BLaER1 (cell line): Measurements from ENCODE around the gene SANBR.

Experiments
- H3K27ac ChIP-seq: shearing (Covaris generic); formaldehyde crosslinking; 2 replicates; pipeline ENCODE4 v1.8.1; 2022
- H3K27me3 ChIP-seq: shearing (Covaris generic); formaldehyde crosslinking; 2 replicates; pipeline ENCODE4 v1.8.1; 2022
- H3K36me3 ChIP-seq: shearing (Covaris generic); formaldehyde crosslinking; 2 replicates; pipeline ENCODE4 v1.8.1; 2022
- H3K4me1 ChIP-seq: shearing (Covaris generic); formaldehyde crosslinking; 2 replicates; pipeline ENCODE4 v1.8.1; 2022
- H3K4me2 ChIP-seq: shearing (Covaris generic); formaldehyde crosslinking; 2 replicates; pipeline ENCODE4 v1.8.1; 2022
- H3K4me3 ChIP-seq: shearing (Covaris generic); formaldehyde crosslinking; 2 replicates; pipeline ENCODE4 v1.8.1; 2022
- H3K9ac ChIP-seq: shearing (Covaris generic); formaldehyde crosslinking; 2 replicates; pipeline ENCODE4 v1.8.1; 2022
- H3K9me3 ChIP-seq: shearing (Covaris generic); formaldehyde crosslinking; 2 replicates; pipeline ENCODE4 v1.8.1; 2022
- H4K20me1 ChIP-seq: shearing (Covaris generic); formaldehyde crosslinking; 2 replicates; pipeline ENCODE4 v1.8.1; 2022
- Cebpa-rat ChIP-seq: shearing (Covaris generic); IDR thresholded peaks from 2 replicates; pipeline ENCODE4 v1.8.1; 2022

Gene SANBR

DNA sequence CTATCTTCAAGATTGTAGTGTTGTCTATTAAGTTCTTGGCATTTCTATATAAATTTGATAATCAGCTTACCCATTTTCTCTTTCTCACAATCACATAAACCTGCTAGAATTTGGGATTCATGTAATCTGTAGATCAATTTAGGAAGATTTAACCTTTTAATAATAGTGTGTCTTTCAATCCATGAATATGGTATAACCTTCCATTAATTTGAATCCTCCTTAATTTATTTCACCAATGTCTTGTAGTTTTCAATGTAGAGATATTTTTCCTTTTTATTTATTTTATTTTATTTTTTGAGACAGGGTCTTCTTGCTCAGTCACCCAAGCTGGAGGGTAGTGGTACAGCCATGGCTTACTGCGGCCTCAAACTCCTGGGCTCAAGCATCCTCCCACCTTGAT is 20.2 kb downstream of the SANBR start:
- Histone ChIP-seq H3K9ac (no peak overlapping the region), H3K4me2 (no peak overlapping the region), H4K20me1 (no peaks in the 10 kb centered on the region), H3K4me3 (no peak overlapping the region), H3K27me3 (no peaks in the 10 kb centered on the region), H3K9me3 (no peaks in the 10 kb centered on the region), H3K36me3 (peaks cover 36% of the 10 kb centered on the region), H3K4me1 (no peaks in the 10 kb centered on the region), H3K27ac (no peak overlapping the region)
- TF ChIP-seq Cebpa-rat = no peak

- H3K4me2 ChIP-seq = no peak overlapping the region
- no peaks in the 10 kb centered on the region for H3K27me3 ChIP-seq
- peaks cover 27% of the 10 kb centered on the region for H3K36me3 ChIP-seq
- H3K4me1 ChIP-seq = no peaks in the 10 kb centered on the region
- no peak overlapping the region for H3K9ac ChIP-seq
- no peaks in the 10 kb centered on the region for H4K20me1 ChIP-seq
- H3K4me3 ChIP-seq = no peak overlapping the region
- H3K27ac ChIP-seq = no peak overlapping the region
- no peaks in the 10 kb centered on the region for H3K9me3 ChIP-seq
- no peak for TF ChIP-seq Cebpa-rat
Observed at GRCh38 chr2:61089797-61090196, 24.1 kb downstream of the SANBR start.

- no peak overlapping the region for H3K4me2 ChIP-seq
- no peak for TF ChIP-seq Cebpa-rat
- no peaks in the 10 kb centered on the region for H3K9me3 ChIP-seq
- H3K27ac ChIP-seq = no peak overlapping the region
- no peak overlapping the region for H3K9ac ChIP-seq
- H3K36me3 ChIP-seq = peaks cover 23% of the 10 kb centered on the region
- H3K4me3 ChIP-seq = no peak overlapping the region
- H3K4me1 ChIP-seq = no peaks in the 10 kb centered on the region
- no peaks in the 10 kb centered on the region for H4K20me1 ChIP-seq
- no peaks in the 10 kb centered on the region for H3K27me3 ChIP-seq
Observed at GRCh38 chr2:61090386-61090921, 24.8 kb downstream of the SANBR start.

GRCh38 chr2:61091485-61091884 is 25.8 kb downstream of the SANBR start:
- TF ChIP-seq Cebpa-rat = no peak
- H3K4me3 ChIP-seq = no peak overlapping the region
- no peak overlapping the region for H3K4me2 ChIP-seq
- no peaks in the 10 kb centered on the region for H3K27me3 ChIP-seq
- no peak overlapping the region for H3K27ac ChIP-seq
- H3K9me3 ChIP-seq = no peaks in the 10 kb centered on the region
- no peaks in the 10 kb centered on the region for H3K4me1 ChIP-seq
- H3K9ac ChIP-seq = no peak overlapping the region
- H3K36me3 ChIP-seq = peaks cover 23% of the 10 kb centered on the region; the same call in 1 of the 2 replicates
- no peaks in the 10 kb centered on the region for H4K20me1 ChIP-seq

- H3K9ac ChIP-seq = no peak overlapping the region
- H3K4me3 ChIP-seq = no peak overlapping the region
- 0 out of 2 replicates have a peak, but pooled peaks cover 7% of the 10 kb centered on the region for H3K36me3 ChIP-seq
- H3K27me3 ChIP-seq = no peaks in the 10 kb centered on the region
- H3K4me1 ChIP-seq = no peaks in the 10 kb centered on the region
- H3K27ac ChIP-seq = no peak overlapping the region
- no peak overlapping the region for H3K4me2 ChIP-seq
- H4K20me1 ChIP-seq = no peaks in the 10 kb centered on the region
- no peak for TF ChIP-seq Cebpa-rat
- no peaks in the 10 kb centered on the region for H3K9me3 ChIP-seq
Observed at GRCh38 chr2:61096438-61096837, 30.8 kb downstream of the SANBR start.

- Histone ChIP-seq H3K36me3 (peaks cover 22% of the 10 kb centered on the region; the same call in 1 of the 2 replicates), H3K9ac (no peak overlapping the region), H3K27me3 (no peaks in the 10 kb centered on the region), H3K4me3 (no peak overlapping the region), H3K4me1 (no peaks in the 10 kb centered on the region), H3K4me2 (no peak overlapping the region), H3K27ac (no peak overlapping the region), H3K9me3 (no peaks in the 10 kb centered on the region), H4K20me1 (no peaks in the 10 kb centered on the region)
- TF ChIP-seq Cebpa-rat = no peak
Observed at GRCh38 chr2:61100801-61101200, 35.1 kb downstream of the SANBR start.

DNA sequence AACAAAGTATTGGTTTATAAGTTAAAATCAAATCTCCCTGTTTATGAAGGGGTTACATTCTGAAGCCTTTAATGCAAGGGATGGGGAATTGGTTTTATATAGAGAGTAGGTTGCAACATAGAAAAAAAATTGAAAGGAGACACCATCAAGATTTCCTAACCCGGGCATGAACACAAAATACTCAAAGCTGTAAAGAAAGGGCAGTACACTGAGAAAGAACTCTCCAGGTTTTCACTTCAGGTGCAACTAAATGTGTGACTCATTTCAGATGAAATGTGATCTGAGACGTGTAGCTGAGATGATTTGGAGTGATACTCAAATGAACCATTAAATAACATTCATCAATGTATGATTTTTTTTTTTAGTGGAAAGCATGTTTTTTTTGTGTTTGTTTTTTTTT is 43.6 kb downstream of the SANBR start:
- Histone ChIP-seq H3K4me1 (no peaks in the 10 kb centered on the region), H3K9ac (no peak overlapping the region), H3K27ac (no peak overlapping the region), H4K20me1 (no peaks in the 10 kb centered on the region), H3K4me2 (no peak overlapping the region), H3K27me3 (no peaks in the 10 kb centered on the region), H3K36me3 (peaks cover 50% of the 10 kb centered on the region), H3K4me3 (no peak overlapping the region), H3K9me3 (peaks cover 15% of the 10 kb centered on the region)
- no peak for TF ChIP-seq Cebpa-rat

DNA sequence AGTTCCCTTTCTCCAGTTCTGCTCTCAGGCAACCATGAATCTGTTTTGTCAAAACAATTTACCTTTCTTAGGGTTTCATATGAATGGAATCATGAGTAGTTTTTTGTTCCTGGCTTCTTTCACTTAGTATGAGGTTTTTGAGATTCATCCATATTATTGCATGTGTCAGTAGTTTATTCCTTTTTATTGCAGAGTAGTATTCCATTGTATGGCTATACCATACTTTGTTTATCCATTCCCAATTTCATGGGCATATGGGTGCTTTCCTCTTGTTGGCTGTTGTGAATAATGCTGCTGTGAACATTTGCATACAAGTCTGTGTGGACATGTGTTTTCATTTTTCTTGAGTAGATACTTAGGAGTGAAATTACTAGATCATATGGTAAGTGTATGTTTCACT is 46.0 kb downstream of the SANBR start:
- Histone ChIP-seq H3K4me3 (no peak overlapping the region), H3K4me2 (no peak overlapping the region), H3K4me1 (no peaks in the 10 kb centered on the region), H3K9ac (no peak overlapping the region), H3K36me3 (peaks cover 38% of the 10 kb centered on the region; the same call in 1 of the 2 replicates), H3K27ac (no peak overlapping the region), H3K9me3 (peaks cover 21% of the 10 kb centered on the region), H4K20me1 (no peaks in the 10 kb centered on the region), H3K27me3 (no peaks in the 10 kb centered on the region)
- TF ChIP-seq Cebpa-rat = no peak

- Histone ChIP-seq H3K9ac (no peak overlapping the region), H3K27ac (no peak overlapping the region), H3K36me3 (peaks cover 44% of the 10 kb centered on the region; the same call in 1 of the 2 replicates), H3K4me1 (no peaks in the 10 kb centered on the region), H3K27me3 (no peaks in the 10 kb centered on the region), H3K4me3 (no peak overlapping the region), H4K20me1 (no peaks in the 10 kb centered on the region), H3K4me2 (no peak overlapping the region), H3K9me3 (peaks cover 21% of the 10 kb centered on the region)
- no peak for TF ChIP-seq Cebpa-rat
Observed at GRCh38 chr2:61114147-61114546, 48.5 kb downstream of the SANBR start.
